ENCODE results near the gene NSD1.

DNA sequence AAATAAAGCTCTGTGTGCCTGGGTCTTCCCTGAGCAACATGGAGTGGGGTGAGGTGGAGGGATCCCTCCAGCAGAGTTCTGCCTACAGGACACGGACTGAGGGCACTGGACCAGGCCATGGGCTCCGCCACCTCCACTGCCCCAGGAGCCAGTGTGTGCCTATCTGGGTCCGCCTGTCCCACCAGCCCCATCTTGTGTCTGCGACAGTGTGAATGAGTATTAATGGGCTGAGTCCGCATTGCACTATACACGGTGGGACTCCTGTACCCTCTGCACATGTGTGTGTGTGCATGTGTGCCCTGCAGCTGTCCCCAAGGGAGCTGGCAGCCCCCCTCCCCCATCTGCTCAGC is 35.5 kb upstream of the NSD1 start:
- TF ChIP-seq, protein P1, sequence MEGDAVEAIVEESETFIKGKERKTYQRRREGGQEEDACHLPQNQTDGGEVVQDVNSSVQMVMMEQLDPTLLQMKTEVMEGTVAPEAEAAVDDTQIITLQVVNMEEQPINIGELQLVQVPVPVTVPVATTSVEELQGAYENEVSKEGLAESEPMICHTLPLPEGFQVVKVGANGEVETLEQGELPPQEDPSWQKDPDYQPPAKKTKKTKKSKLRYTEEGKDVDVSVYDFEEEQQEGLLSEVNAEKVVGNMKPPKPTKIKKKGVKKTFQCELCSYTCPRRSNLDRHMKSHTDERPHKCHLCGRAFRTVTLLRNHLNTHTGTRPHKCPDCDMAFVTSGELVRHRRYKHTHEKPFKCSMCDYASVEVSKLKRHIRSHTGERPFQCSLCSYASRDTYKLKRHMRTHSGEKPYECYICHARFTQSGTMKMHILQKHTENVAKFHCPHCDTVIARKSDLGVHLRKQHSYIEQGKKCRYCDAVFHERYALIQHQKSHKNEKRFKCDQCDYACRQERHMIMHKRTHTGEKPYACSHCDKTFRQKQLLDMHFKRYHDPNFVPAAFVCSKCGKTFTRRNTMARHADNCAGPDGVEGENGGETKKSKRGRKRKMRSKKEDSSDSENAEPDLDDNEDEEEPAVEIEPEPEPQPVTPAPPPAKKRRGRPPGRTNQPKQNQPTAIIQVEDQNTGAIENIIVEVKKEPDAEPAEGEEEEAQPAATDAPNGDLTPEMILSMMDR (IDR thresholded peaks at IDR 0.05) = no peak
- TF ChIP-seq POLR2A (IDR thresholded peaks at IDR 0.05) = no peak

Measured in vagina (tissue), 2 donors.